Measurements from ENCODE around the gene URI1.
"Not testable (repeated sequence)": the region's sequence is repeated elsewhere in the genome, so short reads cannot be mapped to it uniquely, and the experiment has no call there.

The URI1 gene

DNA sequence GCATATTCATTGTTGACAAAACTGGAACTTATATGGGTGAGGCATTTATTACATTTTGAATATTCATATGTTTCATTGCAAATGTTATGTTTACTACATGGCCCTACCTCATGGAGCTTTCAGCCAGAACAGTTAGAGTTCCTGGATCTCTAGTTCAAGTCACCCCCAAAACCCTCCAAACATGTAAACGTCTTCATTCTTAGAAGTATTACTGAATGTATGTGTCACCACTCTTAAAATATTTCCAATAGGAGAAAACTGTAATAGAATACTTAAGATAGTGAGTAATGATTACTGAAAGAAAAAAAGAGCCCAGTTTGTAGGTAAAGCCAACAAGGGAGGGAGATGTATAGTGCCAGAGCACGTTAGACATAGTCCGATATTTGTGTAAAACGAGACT lies 23.5 kb downstream of the URI1 start:
- no peak for DNase-seq (ENCODE audit: low spot score)
- in situ Hi-C loops (cut with MboI; ENCODE audit: low sequenced_read_pairs, unreplicated experiment), result no loop called here
- TF ChIP-seq, protein P1, sequence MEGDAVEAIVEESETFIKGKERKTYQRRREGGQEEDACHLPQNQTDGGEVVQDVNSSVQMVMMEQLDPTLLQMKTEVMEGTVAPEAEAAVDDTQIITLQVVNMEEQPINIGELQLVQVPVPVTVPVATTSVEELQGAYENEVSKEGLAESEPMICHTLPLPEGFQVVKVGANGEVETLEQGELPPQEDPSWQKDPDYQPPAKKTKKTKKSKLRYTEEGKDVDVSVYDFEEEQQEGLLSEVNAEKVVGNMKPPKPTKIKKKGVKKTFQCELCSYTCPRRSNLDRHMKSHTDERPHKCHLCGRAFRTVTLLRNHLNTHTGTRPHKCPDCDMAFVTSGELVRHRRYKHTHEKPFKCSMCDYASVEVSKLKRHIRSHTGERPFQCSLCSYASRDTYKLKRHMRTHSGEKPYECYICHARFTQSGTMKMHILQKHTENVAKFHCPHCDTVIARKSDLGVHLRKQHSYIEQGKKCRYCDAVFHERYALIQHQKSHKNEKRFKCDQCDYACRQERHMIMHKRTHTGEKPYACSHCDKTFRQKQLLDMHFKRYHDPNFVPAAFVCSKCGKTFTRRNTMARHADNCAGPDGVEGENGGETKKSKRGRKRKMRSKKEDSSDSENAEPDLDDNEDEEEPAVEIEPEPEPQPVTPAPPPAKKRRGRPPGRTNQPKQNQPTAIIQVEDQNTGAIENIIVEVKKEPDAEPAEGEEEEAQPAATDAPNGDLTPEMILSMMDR (IDR thresholded peaks at IDR 0.05; ENCODE audit: borderline replicate concordance, control extremely low read depth, extremely low read depth, insufficient read depth, missing control alignments), result no peak

DNA sequence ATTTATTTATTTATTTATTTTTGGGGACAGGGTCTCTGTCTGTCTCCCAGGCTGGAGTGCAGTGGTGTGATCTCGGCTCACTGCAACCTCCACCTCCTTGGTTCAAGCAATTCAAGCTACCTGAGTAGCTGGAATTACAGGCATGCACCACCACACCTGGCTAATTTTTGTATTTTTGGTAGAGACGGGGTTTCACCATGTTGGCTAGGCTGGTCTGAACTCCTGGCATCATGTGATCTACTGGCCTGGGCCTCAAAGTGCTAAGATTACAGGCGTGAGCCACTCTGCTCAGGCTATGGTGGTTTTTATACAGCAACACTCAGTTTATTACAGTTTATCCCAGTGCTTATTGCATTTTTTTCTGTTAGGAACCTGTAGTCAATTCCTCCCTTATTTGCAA lies 24.1 kb downstream of the URI1 start:
- in situ Hi-C loops (cut with MboI; ENCODE audit: low sequenced_read_pairs, unreplicated experiment); DNase-seq (ENCODE audit: low spot score): not testable (repeated sequence)

DNA sequence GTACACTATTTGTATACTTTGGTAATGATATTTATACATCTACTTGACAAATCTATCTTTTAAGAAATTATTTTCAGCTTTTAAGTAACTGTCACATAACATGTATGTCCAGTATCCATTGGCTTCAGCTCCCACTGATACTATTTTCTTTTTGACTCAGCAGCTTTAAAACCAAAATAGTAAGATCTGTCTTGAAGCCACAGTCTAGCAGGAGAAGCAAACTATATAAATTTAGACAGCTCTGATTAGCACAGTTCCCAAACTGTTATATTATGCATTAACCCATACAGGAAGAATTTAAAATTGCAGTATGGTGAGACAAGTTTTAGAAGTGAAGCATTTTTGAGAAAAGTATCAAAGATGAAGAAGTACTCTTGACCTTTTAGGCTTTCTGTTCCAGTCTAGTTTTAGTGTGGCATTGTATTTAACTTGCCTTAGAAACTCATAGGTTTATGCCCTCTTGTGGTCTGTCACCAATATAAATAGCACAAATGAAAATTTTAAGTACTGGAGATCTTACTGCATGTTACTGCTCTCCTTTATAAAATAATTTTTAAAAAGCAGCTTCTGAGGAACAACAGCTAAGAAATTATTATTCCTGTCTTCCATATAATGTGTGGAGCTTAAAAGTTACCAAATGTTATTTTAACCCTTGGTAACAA lies 24.7 kb downstream of the URI1 start:
- DNase-seq (ENCODE audit: low spot score), result no peak
- in situ Hi-C loops (cut with MboI; ENCODE audit: low sequenced_read_pairs, unreplicated experiment), result no loop called here
- TF ChIP-seq, protein P1 (IDR thresholded peaks at IDR 0.05; ENCODE audit: borderline replicate concordance, control extremely low read depth, extremely low read depth, insufficient read depth, missing control alignments), result no peak

DNA sequence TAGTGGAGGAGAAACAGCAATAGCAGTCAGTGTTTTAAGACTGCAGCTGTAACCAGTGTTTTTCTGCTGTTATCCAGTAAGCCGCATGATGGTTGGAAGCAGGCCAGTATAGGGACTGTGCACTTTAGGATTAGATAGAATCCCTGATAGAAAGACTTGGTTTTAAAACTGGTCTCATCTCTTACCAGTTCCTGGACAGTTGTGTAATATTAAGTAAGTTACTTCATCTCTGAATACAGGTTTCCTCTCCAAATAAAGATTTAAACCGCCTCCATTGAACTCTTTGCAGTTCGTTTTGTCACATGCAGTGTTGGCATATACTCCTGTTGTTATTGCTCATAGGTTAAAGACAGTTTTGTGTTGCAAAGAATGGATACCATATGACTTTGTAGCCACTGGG lies 25.6 kb downstream of the URI1 start:
- DNase-seq (ENCODE audit: low spot score), result no peak
- in situ Hi-C loops (cut with MboI; ENCODE audit: low sequenced_read_pairs, unreplicated experiment), result no loop called here
- TF ChIP-seq, protein P1 (IDR thresholded peaks at IDR 0.05; ENCODE audit: borderline replicate concordance, control extremely low read depth, extremely low read depth, insufficient read depth, missing control alignments), result no peak

DNA sequence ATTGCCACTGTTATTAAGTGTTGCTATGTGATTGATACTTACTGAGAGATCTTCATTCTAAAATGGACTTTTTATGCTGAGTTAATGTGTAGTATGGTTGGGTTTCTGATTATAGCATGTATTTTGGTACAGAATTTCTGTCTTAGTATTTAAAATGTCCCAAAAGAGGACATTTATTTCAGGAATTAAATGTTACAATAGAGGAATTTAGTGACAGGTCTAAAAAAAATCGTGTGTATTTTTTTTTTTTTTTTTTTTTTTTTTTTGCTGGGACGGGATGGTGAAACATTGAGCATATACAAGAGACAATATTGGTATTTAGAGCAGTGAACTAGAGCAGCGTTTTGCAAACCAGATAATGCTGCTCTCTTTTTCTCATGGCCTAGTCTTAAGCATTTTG lies 27.9 kb downstream of the URI1 start:
- in situ Hi-C loops (cut with MboI; ENCODE audit: low sequenced_read_pairs, unreplicated experiment), result no loop called here
- TF ChIP-seq, protein P1 (IDR thresholded peaks at IDR 0.05; ENCODE audit: borderline replicate concordance, control extremely low read depth, extremely low read depth, insufficient read depth, missing control alignments), result no peak
- no peak for DNase-seq (ENCODE audit: low spot score)

DNA sequence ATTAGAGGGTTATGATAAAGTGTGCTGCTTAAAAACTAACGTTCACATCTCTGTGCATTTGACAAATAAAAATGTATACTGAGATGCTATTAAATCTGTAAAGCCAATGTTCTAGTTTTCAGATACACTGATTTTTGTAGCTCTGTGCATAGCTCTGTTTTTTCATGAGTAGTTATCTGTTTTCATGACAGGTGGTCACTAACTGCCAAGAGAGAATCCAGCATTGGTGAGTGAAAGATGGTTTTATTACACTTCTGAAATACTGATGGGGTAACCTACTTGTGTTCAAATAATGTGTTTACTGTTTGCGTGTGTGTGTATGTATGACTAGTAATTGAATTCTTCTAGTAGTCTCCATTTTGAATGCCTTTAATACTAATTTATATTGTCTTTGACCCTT lies 29.0 kb downstream of the URI1 start:
- no peak for DNase-seq (ENCODE audit: low spot score)
- in situ Hi-C loops (cut with MboI; ENCODE audit: low sequenced_read_pairs, unreplicated experiment), result no loop called here
- TF ChIP-seq, protein P1 (IDR thresholded peaks at IDR 0.05; ENCODE audit: borderline replicate concordance, control extremely low read depth, extremely low read depth, insufficient read depth, missing control alignments), result no peak

DNA sequence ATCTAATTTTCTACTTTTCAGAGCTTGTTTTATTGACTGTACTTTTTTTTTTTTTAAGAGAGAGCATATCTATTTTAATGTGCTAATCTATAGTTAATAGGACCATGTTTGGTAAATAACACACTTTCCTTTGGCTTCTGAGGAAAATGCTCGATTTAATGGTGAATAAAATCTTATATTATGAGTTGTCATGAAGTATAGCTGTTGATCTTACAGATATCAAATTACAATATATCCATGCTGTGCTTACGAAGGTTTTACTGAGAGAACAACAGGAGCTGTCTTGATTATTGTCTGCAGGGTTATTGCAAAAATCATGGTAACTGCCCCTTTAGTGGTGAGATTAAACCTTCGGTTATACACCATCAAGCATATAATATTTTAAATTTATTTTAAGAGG lies 29.6 kb downstream of the URI1 start:
- TF ChIP-seq, protein P1 (IDR thresholded peaks at IDR 0.05; ENCODE audit: borderline replicate concordance, control extremely low read depth, extremely low read depth, insufficient read depth, missing control alignments), result no peak
- in situ Hi-C loops (cut with MboI; ENCODE audit: low sequenced_read_pairs, unreplicated experiment), result no loop called here
- no peak for DNase-seq (ENCODE audit: low spot score)
